Natural killer cell (primary cell): Measurements from ENCODE around the gene SMO. TPM values are rescaled to one million over a fixed set of nuclear protein-coding genes. Genes with fewer than 3 reads are reported as not detected.

ENCODE experiments used
- ATAC-seq, 3 donors: fragments of 150-1000 bp in 2 of 3; fragments of 200-7000 bp in 1 of 3; cut with Tn5 transposase; 1 replicate in 1 of 3; 2 replicates in 2 of 3; pipeline ENCODE4 v1.10.0; 2021; ENCODE audit warnings: mild to moderate bottlenecking in 2 of 3, moderate library complexity in 2 of 3
- DNase-seq, 2 donors: peaks; one replicate each; pipeline versions ENCODE4 v3.0.0 to v3.0.0-alpha.2; 2013 to 2021; ENCODE audit warnings: mixed read lengths in 1 of 2
- H3K27ac ChIP-seq: one replicate; pipeline ENCODE4 v1.5.1; 2013; ENCODE audit warnings: mild to moderate bottlenecking, low read length
- H3K27me3 ChIP-seq: one replicate; pipeline ENCODE4 v1.6.1; 2013; ENCODE audit warnings: low read length; ENCODE audit not compliant: control insufficient read depth, insufficient read depth
- H3K36me3 ChIP-seq: one replicate; pipeline ENCODE4 v1.6.1; 2013; ENCODE audit warnings: low read length; ENCODE audit not compliant: control insufficient read depth, insufficient read depth
- H3K4me1 ChIP-seq: one replicate; pipeline ENCODE4 v1.6.1; 2013; ENCODE audit warnings: low read length; ENCODE audit not compliant: control insufficient read depth, insufficient read depth
- H3K4me3 ChIP-seq: one replicate; pipeline ENCODE4 v1.5.1; 2013; ENCODE audit warnings: low read length
- H3K9me3 ChIP-seq: one replicate; pipeline ENCODE4 v1.6.1; 2013; ENCODE audit warnings: low read length; ENCODE audit not compliant: control insufficient read depth, insufficient read depth
- H3K27ac Mint-ChIP-seq, 2 donors: one replicate each; pipeline ENCODE4 v1.8.0; 2022; ENCODE audit warnings: mild to moderate bottlenecking in 2 of 2, mixed read lengths in 2 of 2, moderate library complexity in 1 of 2
- H3K27me3 Mint-ChIP-seq, 2 donors: one replicate each; pipeline ENCODE4 v1.8.0; 2022; ENCODE audit warnings: low read depth in 2 of 2, mixed read lengths in 2 of 2
- H3K36me3 Mint-ChIP-seq: one replicate; pipeline ENCODE4 v1.8.0; 2022; ENCODE audit warnings: mixed read lengths
- H3K4me1 Mint-ChIP-seq, 2 donors: one replicate each; pipeline ENCODE4 v1.8.0; 2022; ENCODE audit warnings: mixed read lengths in 2 of 2
- H3K4me3 Mint-ChIP-seq: one replicate; pipeline ENCODE4 v1.8.0; 2022; ENCODE audit warnings: mild to moderate bottlenecking, moderate library complexity, mixed read lengths
- H3K9me3 Mint-ChIP-seq, 2 donors: one replicate each; pipeline ENCODE4 v1.8.0; 2022; ENCODE audit warnings: mixed read lengths in 2 of 2
- WGBS: methylation state at CpG from one replicate; pipeline ENCODE4 v1.1.7; 2013; ENCODE audit warnings: missing lambda C conversion rate; ENCODE audit not compliant: insufficient coverage; 5-methylcytosine and 5-hydroxymethylcytosine counted together
- intact Hi-C: fragments of 100-400 bp; cut with micrococcal nuclease; formaldehyde crosslinking; loops from one replicate; pipeline ENCODE4 v1.14.2; 2022
- total RNA-seq, 4 donors: library from RNA; stranded (reverse); fragments of 120-200 nt in 1 of 4; gene quantifications; one replicate each; pipeline versions ENCODE4 v1.2.3 to v1.2.4, GENCODE V29; 2013 to 2022
- TF ChIP-seq, protein P1 (sequence below): fragments of 200-600 bp; IDR thresholded peaks from one replicate; pipeline ENCODE4 v1.8.0; 2022; ENCODE audit warnings: antibody characterized with exemption

The SMO gene
- total RNA-seq, 3 donors from 2014 or later (not counting 1 experiment from before 2014, with no cell fraction given) = 0.09 to 0.50 (median 0.50) TPM

DNA sequence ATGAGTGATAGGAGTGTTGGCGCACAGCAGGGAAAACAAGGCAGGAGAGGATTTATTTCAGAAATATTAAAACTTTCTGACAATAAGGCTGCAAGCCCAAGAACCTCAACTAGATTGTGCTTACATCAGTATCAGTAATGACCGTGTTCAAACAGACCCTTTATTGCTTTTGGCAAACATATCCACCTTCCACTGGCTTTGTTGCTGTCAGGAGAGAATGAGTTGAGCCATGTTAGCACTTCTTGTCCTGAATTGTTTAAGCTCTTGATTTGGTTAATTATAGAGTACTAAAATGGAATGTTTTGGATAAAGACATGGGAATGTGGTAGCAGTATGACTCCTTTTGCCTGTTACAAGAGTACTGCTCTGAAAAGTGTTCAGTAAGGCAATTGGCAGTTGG lies 40.2 kb downstream of the SMO start:
- H3K4me1 Mint-ChIP-seq = peaks cover 21 to 28% of the 10 kb centered on the region in 2 donors
- ATAC-seq (no peak), DNase-seq (no peak)
- 88% methylated on average over 1 of the region's 2 CpGs for WGBS
- Histone ChIP-seq H3K9me3 (no peaks in the 10 kb centered on the region), H3K4me1 (peaks cover 6% of the 10 kb centered on the region), H3K4me3 (no peak overlapping the region), H3K27me3 (no peaks in the 10 kb centered on the region), H3K36me3 (no peaks in the 10 kb centered on the region), H3K27ac (no peak overlapping the region)
- TF ChIP-seq, protein P1, sequence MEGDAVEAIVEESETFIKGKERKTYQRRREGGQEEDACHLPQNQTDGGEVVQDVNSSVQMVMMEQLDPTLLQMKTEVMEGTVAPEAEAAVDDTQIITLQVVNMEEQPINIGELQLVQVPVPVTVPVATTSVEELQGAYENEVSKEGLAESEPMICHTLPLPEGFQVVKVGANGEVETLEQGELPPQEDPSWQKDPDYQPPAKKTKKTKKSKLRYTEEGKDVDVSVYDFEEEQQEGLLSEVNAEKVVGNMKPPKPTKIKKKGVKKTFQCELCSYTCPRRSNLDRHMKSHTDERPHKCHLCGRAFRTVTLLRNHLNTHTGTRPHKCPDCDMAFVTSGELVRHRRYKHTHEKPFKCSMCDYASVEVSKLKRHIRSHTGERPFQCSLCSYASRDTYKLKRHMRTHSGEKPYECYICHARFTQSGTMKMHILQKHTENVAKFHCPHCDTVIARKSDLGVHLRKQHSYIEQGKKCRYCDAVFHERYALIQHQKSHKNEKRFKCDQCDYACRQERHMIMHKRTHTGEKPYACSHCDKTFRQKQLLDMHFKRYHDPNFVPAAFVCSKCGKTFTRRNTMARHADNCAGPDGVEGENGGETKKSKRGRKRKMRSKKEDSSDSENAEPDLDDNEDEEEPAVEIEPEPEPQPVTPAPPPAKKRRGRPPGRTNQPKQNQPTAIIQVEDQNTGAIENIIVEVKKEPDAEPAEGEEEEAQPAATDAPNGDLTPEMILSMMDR = no peak
- no peak overlapping the region for H3K27ac Mint-ChIP-seq
- no peaks in the 10 kb centered on the region for H3K9me3 Mint-ChIP-seq
- intact Hi-C loops = no loop called here
- H3K4me3 Mint-ChIP-seq = no peak overlapping the region
- no peaks in the 10 kb centered on the region for H3K27me3 Mint-ChIP-seq
- H3K36me3 Mint-ChIP-seq = no peaks in the 10 kb centered on the region

DNA sequence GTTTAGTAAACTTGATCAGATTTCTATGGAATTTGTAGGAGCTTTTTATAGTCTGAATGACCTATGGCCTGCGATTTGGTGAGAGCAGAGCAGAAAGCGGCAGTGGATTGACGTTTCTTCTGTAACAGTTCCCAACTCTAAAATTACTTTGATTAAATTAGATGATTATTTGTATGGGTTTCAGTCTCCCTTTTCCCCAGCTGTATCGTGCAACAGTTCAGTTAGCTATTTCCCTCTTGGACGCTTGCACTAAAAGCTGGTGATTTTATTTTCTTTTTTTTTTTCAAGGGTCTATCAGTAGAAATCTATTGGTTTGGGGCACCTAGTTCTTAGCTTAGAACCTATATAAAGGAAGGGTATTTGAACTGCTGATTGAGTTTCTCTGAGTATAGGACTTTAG lies 43.2 kb downstream of the SMO start:
- Histone ChIP-seq H3K27ac (no peak overlapping the region), H3K4me3 (no peak overlapping the region), H3K4me1 (no peaks in the 10 kb centered on the region), H3K36me3 (no peaks in the 10 kb centered on the region), H3K27me3 (no peaks in the 10 kb centered on the region), H3K9me3 (no peaks in the 10 kb centered on the region)
- H3K36me3 Mint-ChIP-seq = no peaks in the 10 kb centered on the region
- WGBS = 100% methylated on average over 1 of the region's 5 CpGs
- no peak for DNase-seq
- ATAC-seq = no peak
- no peaks in the 10 kb centered on the region for H3K9me3 Mint-ChIP-seq
- no peak overlapping the region for H3K4me3 Mint-ChIP-seq
- intact Hi-C loops = no loop called here
- peaks cover under 1 to 20% of the 10 kb centered on the region in 2 donors for H3K4me1 Mint-ChIP-seq
- H3K27ac Mint-ChIP-seq = no peak overlapping the region
- H3K27me3 Mint-ChIP-seq = no peaks in the 10 kb centered on the region
- TF ChIP-seq, protein P1 = no peak

DNA sequence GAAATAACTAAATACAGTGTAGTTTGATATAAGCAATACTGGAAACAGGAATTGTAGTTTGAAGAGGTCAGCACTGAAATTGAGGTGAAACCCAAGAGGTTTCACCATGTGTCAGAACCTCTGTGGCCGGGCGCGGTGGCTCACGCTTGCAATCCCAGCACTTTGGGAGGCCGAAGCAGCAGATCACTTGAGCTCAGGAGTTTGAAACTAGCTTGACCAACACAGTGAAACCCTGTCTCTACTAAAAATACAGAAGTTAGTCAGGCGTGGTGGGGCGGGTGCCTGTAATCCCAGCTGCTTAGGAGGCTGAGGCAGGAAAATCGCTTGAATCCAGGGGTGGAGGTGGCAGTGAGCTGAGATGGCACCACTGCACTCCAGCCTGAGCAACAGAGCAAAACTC lies 50.1 kb downstream of the SMO start:
- H3K36me3 ChIP-seq = no peaks in the 10 kb centered on the region
- DNase-seq (no peak), ATAC-seq (no peak)
- H3K4me1 Mint-ChIP-seq = peaks cover 0 to 28% of the 10 kb centered on the region in 2 donors
- WGBS = 85% methylated on average over 8 of the region's 8 CpGs
- no peaks in the 10 kb centered on the region for H3K9me3 Mint-ChIP-seq
- H3K27ac ChIP-seq = no peak overlapping the region
- intact Hi-C loops = no loop called here
- no peaks in the 10 kb centered on the region for H3K4me1 ChIP-seq
- H3K9me3 ChIP-seq = no peaks in the 10 kb centered on the region
- H3K4me3 Mint-ChIP-seq = no peak overlapping the region
- H3K27me3 Mint-ChIP-seq = no peaks in the 10 kb centered on the region
- TF ChIP-seq, protein P1 = no peak
- no peak overlapping the region for H3K27ac Mint-ChIP-seq
- no peaks in the 10 kb centered on the region for H3K27me3 ChIP-seq
- H3K36me3 Mint-ChIP-seq = no peaks in the 10 kb centered on the region
- no peak overlapping the region for H3K4me3 ChIP-seq

DNA sequence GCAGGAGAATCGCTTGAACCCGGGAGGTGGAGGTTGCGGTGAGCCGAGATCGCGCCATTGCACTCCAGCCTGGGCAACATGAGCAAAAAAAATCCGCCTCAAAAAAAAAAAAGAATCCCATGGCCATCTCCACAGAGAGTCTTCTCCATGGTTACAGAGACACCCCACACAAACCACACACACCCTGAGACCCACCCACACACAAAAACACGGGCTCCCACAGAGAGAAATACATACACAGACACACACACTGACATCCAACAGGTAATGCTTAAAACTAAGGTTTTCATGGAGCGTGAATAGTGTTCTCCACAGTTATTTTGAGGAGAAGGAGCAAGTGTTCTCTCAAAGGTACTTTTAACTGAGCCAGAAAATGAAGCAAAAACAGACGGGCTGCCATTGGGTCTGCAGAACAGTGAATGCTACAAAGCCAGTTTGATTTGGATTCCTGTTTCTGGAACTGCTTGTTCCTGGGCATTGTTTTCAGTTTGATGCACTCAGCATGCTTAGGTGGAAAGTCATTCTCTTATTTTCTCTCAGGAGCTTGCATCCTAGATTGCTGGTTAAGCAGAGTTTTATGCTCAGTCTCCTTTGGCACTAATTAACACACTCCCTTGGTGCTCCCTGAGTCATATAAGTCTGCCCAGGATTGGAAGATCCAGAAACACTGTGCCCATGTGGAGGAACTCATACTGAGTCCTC lies 51.8 kb downstream of the SMO start:
- Mint-ChIP-seq H3K27ac (no peak overlapping the region), H3K36me3 (no peaks in the 10 kb centered on the region), H3K9me3 (no peaks in the 10 kb centered on the region), H3K27me3 (no peaks in the 10 kb centered on the region), H3K4me1 (peaks cover 0 to 14% of the 10 kb centered on the region in 2 donors), H3K4me3 (no peak overlapping the region)
- no peaks in the 10 kb centered on the region for H3K36me3 ChIP-seq
- no peak overlapping the region for H3K27ac ChIP-seq
- intact Hi-C loops = no loop called here
- TF ChIP-seq, protein P1 = no peak
- no peaks in the 10 kb centered on the region for H3K9me3 ChIP-seq
- WGBS = 96% methylated on average over 10 of the region's 10 CpGs
- H3K4me1 ChIP-seq = no peaks in the 10 kb centered on the region
- DNase-seq (no peak), ATAC-seq (no peak)
- no peak overlapping the region for H3K4me3 ChIP-seq
- no peaks in the 10 kb centered on the region for H3K27me3 ChIP-seq
